OCI-LY7 (cell line): ENCODE measurements around the gene ZNF438. TPM values are rescaled to one million over a fixed set of nuclear protein-coding genes. Genes with fewer than 3 reads are reported as not detected.

Experiments
- BruUV-seq: library from RNA; stranded (reverse); fragments of 400-500 nt; replicated peaks from 2 replicates; lab custom pipeline; 2021; lab: Mats Ljungman, UMichigan
- CTCF ChIA-PET: fragments of 300-600 bp; sonication (Branson Sonifier 250); formaldehyde crosslinking; loops from one replicate; lab custom pipeline; 2022; ENCODE audit warnings: antibody characterized with exemption; ENCODE audit not compliant: unreplicated experiment; lab: Charles Lee
- POLR2A ChIA-PET: fragments of 300-600 bp; sonication (Branson Sonifier 250); formaldehyde crosslinking; loops from one replicate; lab custom pipeline; 2022; ENCODE audit warnings: antibody characterized with exemption; lab: Charles Lee
- DNase-seq: peaks from one replicate; pipeline ENCODE4 v3.0.0-alpha.2; 2015; ENCODE audit warnings: low spot score
- H2AFZ ChIP-seq: fragments of 200-600 bp; sonication (generic), shearing (Covaris generic); 2 replicates; pipeline ENCODE4 v1.6.1; 2014; ENCODE audit warnings: mild to moderate bottlenecking, antibody characterized with exemption, low read length, moderate library complexity
- H3K27ac ChIP-seq: fragments of 200-600 bp; sonication (generic); 2 replicates; pipeline ENCODE4 v1.5.1; 2014; ENCODE audit warnings: mixed run types, low read depth, mild to moderate bottlenecking, moderate library complexity, low read length, inconsistent platforms; ENCODE audit not compliant: poor library complexity, severe bottlenecking
- H3K36me3 ChIP-seq: fragments of 200-600 bp; sonication (generic); 2 replicates; pipeline ENCODE4 v1.6.1; 2014; ENCODE audit warnings: mild to moderate bottlenecking, antibody characterized with exemption, low read length, moderate library complexity, mixed read lengths; ENCODE audit not compliant: insufficient read depth
- H3K4me1 ChIP-seq: fragments of 200-600 bp; sonication (generic); 2 replicates; pipeline ENCODE4 v1.5.1; 2014; ENCODE audit warnings: mild to moderate bottlenecking, low read length; ENCODE audit not compliant: insufficient read depth, poor library complexity, severe bottlenecking
- H3K4me2 ChIP-seq: fragments of 200-600 bp; sonication (generic); 2 replicates; pipeline ENCODE4 v1.6.1; 2014; ENCODE audit warnings: mild to moderate bottlenecking, low read length
- H3K4me3 ChIP-seq: fragments of 200-600 bp; sonication (generic); 2 replicates; pipeline ENCODE4 v1.5.1; 2014; ENCODE audit warnings: mild to moderate bottlenecking, low read depth, low read length; ENCODE audit not compliant: poor library complexity, severe bottlenecking
- H3K79me2 ChIP-seq: fragments of 200-600 bp; sonication (generic); 2 replicates; pipeline ENCODE4 v1.6.1; 2016; ENCODE audit warnings: low read depth, mild to moderate bottlenecking, low read length, moderate library complexity, mixed read lengths; ENCODE audit not compliant: insufficient read depth
- H3K9me2 ChIP-seq: fragments of 200-600 bp; sonication (generic); 2 replicates; pipeline ENCODE4 v1.6.1; 2016; ENCODE audit warnings: mild to moderate bottlenecking, low read length, mixed read lengths; ENCODE audit not compliant: insufficient read depth
- H3K9me3 ChIP-seq: fragments of 200-600 bp; sonication (generic); 2 replicates; pipeline ENCODE4 v1.6.1; 2014; ENCODE audit warnings: mild to moderate bottlenecking, mixed run types, low read length, mixed read lengths
- H4K20me1 ChIP-seq: fragments of 200-600 bp; sonication (generic); 2 replicates; pipeline ENCODE4 v1.6.1; 2014; ENCODE audit warnings: mild to moderate bottlenecking, antibody characterized with exemption, low read length, moderate library complexity, mixed read lengths; ENCODE audit not compliant: insufficient read depth
- CTCF ChIP-seq: fragments of 200-600 bp; sonication (generic); conservative IDR thresholded peaks from 2 replicates; pipeline ENCODE4 v1.5.1; 2014; ENCODE audit warnings: mild to moderate bottlenecking, antibody characterized with exemption, low read length, moderate library complexity, mixed read lengths
- EZH2phosphoT487 ChIP-seq: fragments of 200-600 bp; sonication (generic); IDR thresholded peaks from 2 replicates; pipeline ENCODE4 v1.6.1; 2018; ENCODE audit warnings: low read depth, borderline replicate concordance, mild to moderate bottlenecking, mixed run types, antibody characterized with exemption, low read length, moderate library complexity, mixed read lengths
- intact Hi-C: fragments of 100-400 bp; cut with micrococcal nuclease; formaldehyde crosslinking; loops from one replicate; pipeline ENCODE4 v1.10.0; 2022; ENCODE audit not compliant: unreplicated experiment
- total RNA-seq, 2 experiments: library from RNA; depleted of rRNA in 1 of 2; stranded (reverse); fragments of >200 nt in 1 of 2; shearing (Covaris generic) in 1 of 2; gene quantifications; 2 replicates each; pipeline ENCODE4 v1.2.3, GENCODE V29; 2014 to 2022

Gene ZNF438
- total RNA-seq, 2 experiments from 2014 or later = 2.0 to 2.5 TPM

GRCh38 chr10:30826679-30827078 is 205.0 kb downstream of the ZNF438 start:
- H3K9me2 ChIP-seq = no peaks in the 10 kb centered on the region
- no TSS peak for BruUV-seq
- no peak for DNase-seq
- POLR2A ChIA-PET = no interaction called here
- no peaks in the 10 kb centered on the region for H3K9me3 ChIP-seq
- TF ChIP-seq CTCF = no peak
- TF ChIP-seq EZH2phosphoT487 = no peak
- intact Hi-C loops = no loop called here
- H3K79me2 ChIP-seq = no peaks in the 10 kb centered on the region
- H3K4me3 ChIP-seq = no peak overlapping the region
- H4K20me1 ChIP-seq = no peaks in the 10 kb centered on the region
- H3K4me2 ChIP-seq = no peak overlapping the region
- CTCF ChIA-PET = no interaction called here
- H2AFZ ChIP-seq = no peak overlapping the region
- no peaks in the 10 kb centered on the region for H3K36me3 ChIP-seq
- no peaks in the 10 kb centered on the region for H3K4me1 ChIP-seq
- H3K27ac ChIP-seq = no peak overlapping the region

DNA sequence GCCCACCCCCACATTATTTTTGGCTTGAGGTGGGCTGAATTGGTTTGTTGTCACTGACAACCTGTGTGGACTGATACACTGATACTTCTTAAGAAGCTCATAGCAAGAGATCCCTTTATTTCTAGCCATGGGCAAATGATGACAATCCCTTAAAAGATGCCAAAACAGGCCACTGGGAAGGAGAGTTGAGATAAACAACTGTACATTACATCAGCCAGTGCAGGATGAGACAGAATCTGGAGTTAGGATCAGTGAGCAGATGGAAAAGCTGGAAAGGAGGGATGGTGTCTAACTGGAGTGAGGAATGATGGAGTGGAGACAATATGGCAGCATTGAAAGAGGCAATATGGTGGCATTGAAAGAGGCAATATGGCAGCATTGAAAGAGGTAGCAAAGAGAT is 206.2 kb downstream of the ZNF438 start:
- no peaks in the 10 kb centered on the region for H3K9me2 ChIP-seq
- H3K36me3 ChIP-seq = no peaks in the 10 kb centered on the region
- CTCF ChIA-PET = no interaction called here
- TF ChIP-seq CTCF (no peak), EZH2phosphoT487 (no peak)
- no peaks in the 10 kb centered on the region for H3K79me2 ChIP-seq
- POLR2A ChIA-PET = interaction anchor here (0.8 kb wide), 1 partner anchor 64 kb away, joined by 3 read pairs; no protein-coding TSS in a partner anchor
- no peak for DNase-seq
- no peak overlapping the region for H2AFZ ChIP-seq
- no peaks in the 10 kb centered on the region for H3K9me3 ChIP-seq
- no peak overlapping the region for H3K4me2 ChIP-seq
- H4K20me1 ChIP-seq = no peaks in the 10 kb centered on the region
- intact Hi-C loops = no loop called here
- no peaks in the 10 kb centered on the region for H3K4me1 ChIP-seq
- H3K4me3 ChIP-seq = no peak overlapping the region
- BruUV-seq = no TSS peak
- no peak overlapping the region for H3K27ac ChIP-seq

- H4K20me1 ChIP-seq = no peaks in the 10 kb centered on the region
- intact Hi-C loops = no loop called here
- H3K4me3 ChIP-seq = no peak overlapping the region
- POLR2A ChIA-PET = interaction anchor here (0.8 to 0.9 kb wide), 2 partner anchors 49 to 63 kb away, joined by 3 read pairs; no protein-coding TSS in a partner anchor
- no peak overlapping the region for H3K27ac ChIP-seq
- TF ChIP-seq EZH2phosphoT487 (no peak), CTCF (no peak)
- H3K79me2 ChIP-seq = no peaks in the 10 kb centered on the region
- no peaks in the 10 kb centered on the region for H3K9me3 ChIP-seq
- no peak overlapping the region for H3K4me2 ChIP-seq
- no peaks in the 10 kb centered on the region for H3K9me2 ChIP-seq
- CTCF ChIA-PET = no interaction called here
- no peak overlapping the region for H2AFZ ChIP-seq
- no TSS peak for BruUV-seq
- no peaks in the 10 kb centered on the region for H3K36me3 ChIP-seq
- no peaks in the 10 kb centered on the region for H3K4me1 ChIP-seq
- no peak for DNase-seq
Observed at GRCh38 chr10:30825022-30825421, 206.6 kb downstream of the ZNF438 start.
